Amygdala (tissue), 56 donors: Measurements from ENCODE around the gene NBEA.
"Not testable (repeated sequence)": the region's sequence is repeated elsewhere in the genome, so short reads cannot be mapped to it uniquely, and the experiment has no call there.

ENCODE experiments used
- DNase-seq, 56 donors: peaks; one replicate each; lab custom pipeline; 2025; lab: John Stamatoyannopoulos, UW

Gene NBEA

DNA sequence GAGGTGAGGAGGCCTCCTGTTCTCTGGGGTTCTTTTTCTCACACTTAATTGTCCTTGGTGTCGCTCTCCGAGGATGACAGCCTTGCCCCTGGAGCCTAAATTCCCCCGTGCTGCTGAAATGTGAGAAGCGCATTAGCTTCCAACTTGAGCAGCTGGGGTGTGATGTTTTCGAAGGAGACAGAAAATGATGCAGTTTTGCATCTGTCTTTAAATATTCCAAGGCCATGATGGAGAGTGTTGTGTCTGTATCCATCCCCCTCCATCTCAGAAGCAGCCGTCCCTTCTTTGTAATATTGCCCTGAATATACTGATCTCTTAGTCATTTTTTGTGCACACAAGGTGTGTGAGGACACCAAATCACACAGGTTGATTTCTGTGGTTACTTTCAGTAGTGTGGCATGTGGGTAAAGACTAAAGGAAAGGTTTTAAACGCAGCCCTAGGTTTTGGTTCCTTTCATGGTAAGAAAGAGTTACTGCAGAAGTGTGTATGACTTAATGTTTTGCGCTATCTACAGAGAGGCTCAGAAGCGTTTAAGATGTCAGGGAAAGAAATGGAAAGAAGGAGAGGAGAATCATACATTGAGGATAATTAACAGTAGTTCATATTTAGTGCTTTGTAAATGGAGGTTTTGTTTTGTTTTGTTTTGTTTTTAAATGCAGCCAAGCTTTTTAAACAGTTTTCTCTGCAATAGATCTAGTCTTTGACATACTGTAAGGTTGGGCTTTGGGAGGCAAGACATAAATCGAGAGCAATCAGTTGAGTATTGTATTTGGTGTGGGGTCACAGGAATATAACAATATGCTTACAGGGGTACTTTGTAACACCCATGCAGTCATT is 1.6 kb downstream of the NBEA start:
- DNase-seq = peak in 5 of 56 donors; percentile 1 to 46 (median 28)

DNA sequence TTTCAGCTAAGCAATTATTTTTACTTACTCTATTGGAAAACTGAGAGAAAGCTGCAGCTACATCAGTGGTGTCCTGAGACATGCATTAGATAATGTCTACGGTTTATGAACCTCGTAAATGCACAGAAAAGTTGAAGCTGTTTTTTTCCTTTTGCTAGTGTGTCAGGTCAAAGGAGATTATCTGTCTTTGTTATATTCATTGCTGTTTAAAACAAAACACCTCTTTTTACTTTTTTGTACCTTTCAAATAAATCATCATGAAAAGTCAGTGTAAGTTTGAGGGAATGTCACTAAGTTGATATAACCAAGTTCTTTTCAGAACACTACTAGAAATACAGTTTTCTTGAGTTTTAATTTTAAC is 2.2 kb downstream of the NBEA start:
- no peak for DNase-seq

GRCh38 chr13:34944751-34945150 is 2.7 kb downstream of the NBEA start:
- no peak for DNase-seq

DNA sequence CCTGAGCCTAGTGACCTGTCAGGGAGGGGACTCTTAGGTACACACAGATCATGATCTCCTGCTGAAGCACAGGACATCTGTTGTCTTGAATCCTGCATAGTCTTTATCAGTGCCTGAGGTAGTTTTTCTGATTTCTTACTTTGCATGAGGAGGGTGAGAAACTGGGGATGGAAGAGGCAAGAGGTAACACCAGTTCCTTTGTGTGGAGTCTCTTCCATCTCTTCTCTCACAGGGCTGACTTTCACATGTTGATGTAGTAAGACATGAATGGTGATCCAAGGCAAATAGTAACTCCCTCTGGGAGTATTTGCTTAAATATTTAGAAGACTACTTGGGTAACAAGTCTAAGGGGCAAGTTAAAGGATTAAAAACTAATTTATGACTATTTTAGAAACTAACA is 9.5 kb downstream of the NBEA start:
- no peak for DNase-seq

- no peak for DNase-seq
These were observed 17.4 kb downstream of the NBEA start for GRCh38 chr13:34959489-34959888.

- no peak for DNase-seq
These were observed 22.5 kb downstream of the NBEA start for GRCh38 chr13:34964558-34964957.

DNA sequence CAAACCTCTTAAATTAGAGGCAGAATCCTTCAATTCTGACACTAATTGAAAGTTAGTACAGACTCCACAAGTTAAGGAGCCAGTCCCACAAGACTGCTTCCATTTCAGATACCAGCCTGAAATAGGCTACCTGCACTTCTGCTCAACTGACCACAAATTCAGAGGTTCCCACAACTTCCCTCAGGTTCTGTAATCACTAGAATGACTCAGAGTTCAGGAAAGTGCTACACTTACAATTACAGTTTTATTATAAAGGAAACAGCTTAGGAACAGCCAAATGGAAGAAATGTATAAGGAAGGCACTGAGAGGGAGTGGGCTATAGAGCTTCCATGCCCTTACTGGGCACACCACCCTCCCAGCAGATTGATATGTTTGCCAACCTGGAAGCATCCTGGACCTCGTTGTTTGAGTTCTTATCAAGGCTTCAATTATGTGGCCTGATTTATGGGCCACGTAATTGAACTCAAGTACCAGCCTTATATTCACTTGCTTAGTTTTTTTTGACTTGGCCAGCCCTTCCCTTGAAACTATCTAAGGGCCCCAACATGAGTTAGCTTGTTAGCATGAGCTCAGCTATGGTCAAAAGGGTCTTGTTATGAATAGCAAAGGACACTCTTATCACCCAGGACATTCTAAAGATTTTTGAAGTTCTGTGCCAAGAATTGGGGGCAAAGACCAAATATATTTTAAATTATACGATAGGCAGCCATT is 25.9 kb downstream of the NBEA start:
- no peak for DNase-seq

- not testable (repeated sequence) for DNase-seq
These were observed 27.5 kb downstream of the NBEA start for GRCh38 chr13:34969539-34969938.

DNA sequence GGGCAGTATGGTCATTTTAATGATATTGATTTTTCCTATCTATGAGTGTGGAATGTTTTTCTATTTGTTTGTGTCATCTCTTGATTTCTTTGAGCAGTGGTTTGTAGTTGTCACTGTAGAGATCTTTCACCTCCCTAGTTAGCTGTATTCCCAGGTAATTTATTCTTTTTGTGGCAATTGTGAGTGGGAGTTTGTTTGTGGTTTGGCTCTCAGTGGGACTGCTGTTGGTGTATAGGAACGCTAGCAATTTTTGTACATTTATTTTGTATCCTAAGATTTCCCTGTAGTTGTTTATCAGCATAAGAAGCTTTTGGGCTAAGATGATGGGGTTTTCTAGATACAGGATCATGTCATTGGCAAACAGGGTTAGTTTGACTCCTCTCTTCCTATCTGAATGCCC is 28.9 kb downstream of the NBEA start:
- no peak for DNase-seq

GRCh38 chr13:34971473-34971872 is 29.4 kb downstream of the NBEA start:
- DNase-seq = no peak

DNA sequence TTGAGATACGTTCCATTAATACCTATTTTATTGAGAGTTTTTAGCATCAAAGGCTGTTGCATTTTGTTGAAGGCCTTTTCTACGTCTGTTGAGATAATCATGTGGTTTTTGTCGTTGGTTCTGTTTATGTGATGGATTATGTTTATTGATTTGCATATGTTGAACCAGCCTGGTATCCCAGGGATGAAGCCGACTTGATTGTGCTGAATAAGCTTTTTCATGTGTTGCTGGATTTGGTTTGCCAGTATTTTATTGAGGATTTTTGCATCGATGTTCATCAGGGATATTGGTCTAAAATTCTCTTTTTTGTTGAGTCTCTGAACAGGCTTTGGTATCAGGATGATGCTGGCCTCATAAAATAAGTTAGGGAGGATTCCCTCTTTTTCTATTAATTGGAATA is 43.1 kb downstream of the NBEA start:
- DNase-seq = not testable (repeated sequence)

DNA sequence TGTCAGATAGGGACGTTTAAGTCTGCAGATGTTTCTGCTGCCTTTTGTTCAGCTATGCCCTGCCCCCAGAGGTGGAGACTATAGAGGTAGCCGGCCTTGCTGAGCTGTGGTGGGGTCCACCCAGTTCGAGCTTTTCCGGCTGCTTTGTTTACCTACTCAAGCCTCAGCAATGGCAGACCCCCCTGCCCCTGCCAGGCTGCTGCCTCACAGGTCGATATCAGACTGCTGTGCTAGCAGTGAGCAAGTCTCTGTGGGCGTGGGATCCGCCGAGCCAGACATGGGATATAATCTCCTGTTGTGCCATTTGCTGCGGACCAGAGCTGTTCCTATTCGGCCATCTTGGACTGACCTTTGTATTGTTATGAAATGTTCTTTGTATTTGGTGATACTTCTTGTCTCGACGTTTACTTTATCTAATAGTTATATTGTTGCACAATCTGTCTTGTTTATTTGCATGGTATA is 46.3 kb downstream of the NBEA start:
- no peak for DNase-seq

DNA sequence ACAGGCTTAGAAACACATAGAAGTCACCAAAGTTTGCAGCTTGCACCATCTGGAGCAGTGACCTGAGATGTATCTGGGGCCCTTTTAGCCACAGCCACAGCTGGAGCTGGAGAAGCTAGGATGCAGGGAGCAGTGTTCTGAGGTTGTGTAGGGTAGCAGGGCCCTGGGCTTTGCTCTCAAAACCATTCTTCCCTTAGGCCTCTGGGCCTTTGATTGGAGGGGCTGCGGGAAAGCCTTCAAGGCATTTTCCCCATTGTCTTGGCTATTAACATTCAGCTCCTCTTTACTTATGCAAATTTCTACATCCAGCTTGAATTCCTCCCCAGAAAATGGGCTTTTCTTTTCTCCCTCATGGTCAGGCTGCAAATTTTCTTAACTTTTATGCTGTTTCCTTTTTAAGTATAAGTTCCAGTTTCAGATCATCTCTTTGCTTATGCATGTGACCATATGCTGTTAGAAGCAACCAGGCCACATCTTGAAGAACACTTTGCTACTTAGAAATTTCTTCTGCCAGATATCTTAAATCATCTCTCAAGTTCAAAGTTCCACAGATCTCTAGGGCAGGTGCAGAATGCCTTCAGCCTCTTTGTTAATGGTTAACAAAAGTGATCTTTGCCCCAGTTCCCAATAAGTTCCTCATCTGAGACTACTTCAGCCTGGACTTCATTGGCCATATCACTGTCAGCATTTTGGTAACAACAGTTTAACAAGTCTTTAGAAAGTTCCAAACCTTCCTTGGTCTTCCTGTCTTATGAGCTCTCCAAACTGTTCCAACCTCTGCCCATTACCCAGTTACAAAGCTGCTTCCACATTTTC is 48.5 kb downstream of the NBEA start:
- no peak for DNase-seq

GRCh38 chr13:34993470-34993869 is 51.4 kb downstream of the NBEA start:
- DNase-seq = no peak

DNA sequence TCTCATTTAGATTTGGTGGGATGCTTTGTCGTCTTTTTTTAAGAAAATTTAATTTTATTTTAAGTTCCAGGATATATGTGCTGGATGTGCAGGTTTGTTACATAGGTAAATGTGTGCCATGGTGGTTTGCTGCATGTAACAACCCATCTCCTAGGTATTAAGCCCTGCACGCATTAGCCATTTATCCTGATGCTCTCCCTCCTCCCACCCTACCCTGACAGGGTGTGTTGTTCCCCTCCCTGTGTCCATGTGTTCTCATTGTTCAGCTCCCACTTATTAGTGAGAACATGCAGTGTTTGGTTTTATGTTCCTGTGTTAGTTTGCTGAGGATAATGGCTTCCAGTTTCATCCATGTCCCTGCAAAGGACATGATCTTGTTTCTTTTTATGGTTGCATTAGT is 61.7 kb downstream of the NBEA start:
- not testable (repeated sequence) for DNase-seq

GRCh38 chr13:35005051-35005450 is 63.0 kb downstream of the NBEA start:
- no peak for DNase-seq

DNA sequence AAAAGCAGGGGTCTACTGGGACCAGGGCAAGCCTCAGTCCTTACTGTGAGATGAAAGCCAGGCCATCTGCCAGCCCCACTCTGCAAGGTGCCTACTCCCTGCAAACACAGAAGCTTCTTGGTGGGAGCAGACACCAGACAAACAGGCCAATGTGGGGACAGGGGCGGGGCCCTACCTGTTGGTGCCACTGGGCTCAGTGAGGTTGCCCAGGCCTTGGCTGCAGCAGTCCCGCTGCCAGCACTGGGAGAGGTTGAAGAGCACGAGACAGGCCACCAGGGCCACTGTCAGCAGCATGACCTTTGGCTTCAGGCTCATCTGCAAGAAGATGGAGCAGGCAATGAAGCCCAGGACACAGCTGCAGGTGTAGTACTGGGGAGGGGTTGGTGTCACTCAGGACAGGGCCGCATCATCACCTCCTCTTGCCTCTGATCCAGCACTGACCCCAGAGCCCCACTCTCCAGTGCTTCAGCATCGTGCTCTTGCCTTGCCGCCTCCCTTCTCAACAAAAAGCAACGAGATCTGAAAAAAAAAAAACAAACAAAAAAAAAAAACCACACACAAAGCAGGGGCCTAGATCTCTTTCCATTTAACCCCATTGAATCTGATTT is 72.6 kb downstream of the NBEA start:
- DNase-seq = peak in 3 of 56 donors; percentile 2 to 4 (median 3)

DNA sequence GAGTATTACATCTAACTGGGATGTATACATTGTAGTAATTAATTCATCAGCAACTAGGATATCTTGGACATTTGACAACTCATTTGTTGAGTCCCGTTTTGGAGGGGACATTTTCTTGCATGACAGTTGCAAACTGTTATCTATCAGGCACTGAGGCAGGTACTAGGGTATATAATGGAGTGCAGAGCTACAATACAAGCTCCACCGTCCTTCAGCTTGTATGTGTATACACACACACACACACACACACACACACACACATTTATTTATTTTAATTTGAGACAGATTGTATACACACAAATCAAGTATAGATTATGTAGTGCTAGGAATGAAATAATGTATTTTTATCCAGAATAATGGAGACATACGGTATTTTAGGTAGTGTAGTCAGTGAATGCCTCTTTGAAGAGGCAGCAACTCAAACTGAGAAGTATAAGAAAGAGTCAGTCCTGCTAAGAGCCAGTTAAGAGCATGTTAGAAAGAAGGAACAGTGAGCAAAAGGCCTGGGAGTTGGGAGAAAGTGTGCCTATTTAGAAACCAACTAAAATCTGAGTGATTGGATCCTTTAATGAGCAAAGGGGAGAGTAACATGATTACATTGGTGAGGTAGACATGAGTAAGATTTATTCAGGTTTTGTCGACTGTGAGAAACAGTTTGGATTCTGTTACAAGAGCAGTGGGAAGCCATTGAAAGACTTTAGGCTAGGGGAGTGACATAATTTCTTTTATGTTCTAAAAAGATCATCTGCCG is 74.5 kb downstream of the NBEA start:
- no peak for DNase-seq

DNA sequence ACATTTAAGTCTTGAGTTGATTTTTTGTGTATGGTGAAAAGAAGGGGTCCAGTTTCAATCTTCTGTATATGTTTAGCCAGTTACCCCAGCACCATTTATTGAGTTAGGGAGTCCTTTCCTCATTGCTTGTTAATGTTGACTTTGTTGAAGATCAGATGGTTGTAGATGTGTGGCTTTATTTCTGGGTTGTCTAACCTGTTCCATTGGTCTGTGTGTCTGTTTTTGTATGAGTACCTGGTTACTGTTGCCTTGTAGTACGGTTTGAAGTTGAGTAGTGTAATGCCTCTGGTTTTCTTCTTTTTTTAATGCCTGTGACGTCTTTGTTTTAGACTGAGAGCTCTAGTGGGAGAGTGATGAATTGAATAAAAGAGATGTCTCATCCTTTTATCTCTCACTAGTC is 83.2 kb downstream of the NBEA start:
- DNase-seq = no peak

DNA sequence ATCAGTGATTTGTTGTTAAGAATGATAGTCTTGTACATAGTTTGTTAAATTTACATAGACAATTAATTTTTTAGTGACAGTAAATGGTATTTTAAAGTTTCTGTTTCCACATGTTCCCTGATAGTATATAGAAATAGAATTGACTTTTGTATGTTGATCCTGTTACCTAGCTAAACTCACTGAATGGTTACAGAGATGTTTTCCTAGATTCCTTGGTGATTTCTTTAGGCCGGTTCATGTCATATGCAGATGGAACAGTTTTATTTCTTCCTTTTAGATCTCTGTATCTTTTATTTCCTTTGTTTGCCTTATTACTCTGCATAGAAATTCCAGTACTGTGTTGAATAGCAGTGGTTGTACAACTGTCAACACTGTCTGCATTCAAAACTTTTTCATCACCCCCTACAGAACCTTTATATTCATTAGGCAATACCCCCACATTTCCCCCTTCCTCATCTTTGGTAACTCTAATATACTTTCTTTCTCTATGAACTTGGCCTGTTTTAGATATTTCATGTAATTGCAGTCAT is 86.3 kb downstream of the NBEA start:
- no peak for DNase-seq
